Measurements from ENCODE around the gene PLCZ1.

Gene PLCZ1

GRCh38 chr12:18676141-18676540 is 61.7 kb downstream of the PLCZ1 start:
- Mint-ChIP-seq H3K27ac (no peak overlapping the region), H3K27me3 (ENCODE audit: low read depth, poor library complexity) (peaks cover 3% of the 10 kb centered on the region), H3K9me3 (no peaks in the 10 kb centered on the region), H3K4me3 (no peak overlapping the region), H3K36me3 (ENCODE audit: low read depth) (no peaks in the 10 kb centered on the region), H3K4me1 (no peaks in the 10 kb centered on the region)
- no peak for TF ChIP-seq CTCF (IDR thresholded peaks at IDR 0.05)
- DNase-seq, result no peak

GRCh38 chr12:18658829-18659228 is 79.0 kb downstream of the PLCZ1 start:
- no peaks in the 10 kb centered on the region for H3K4me1 Mint-ChIP-seq
- H3K4me3 Mint-ChIP-seq, result no peak overlapping the region
- H3K27ac Mint-ChIP-seq, result no peak overlapping the region
- no peak for TF ChIP-seq CTCF (IDR thresholded peaks at IDR 0.05)
- DNase-seq, result no peak
- peaks cover 3% of the 10 kb centered on the region for H3K27me3 Mint-ChIP-seq (ENCODE audit: low read depth, poor library complexity)
- peaks cover 14% of the 10 kb centered on the region for H3K9me3 Mint-ChIP-seq
- H3K36me3 Mint-ChIP-seq (ENCODE audit: low read depth), result no peaks in the 10 kb centered on the region

GRCh38 chr12:18658179-18658578 is 79.6 kb downstream of the PLCZ1 start:
- no peak for TF ChIP-seq CTCF (IDR thresholded peaks at IDR 0.05)
- DNase-seq, result no peak
- Mint-ChIP-seq H3K9me3 (peaks cover 13% of the 10 kb centered on the region), H3K4me1 (no peaks in the 10 kb centered on the region), H3K36me3 (ENCODE audit: low read depth) (no peaks in the 10 kb centered on the region), H3K27me3 (ENCODE audit: low read depth, poor library complexity) (peaks cover 3% of the 10 kb centered on the region), H3K4me3 (no peak overlapping the region), H3K27ac (no peak overlapping the region)

GRCh38 chr12:18655351-18655750 is 82.5 kb downstream of the PLCZ1 start:
- H3K4me1 Mint-ChIP-seq, result no peaks in the 10 kb centered on the region
- H3K27ac Mint-ChIP-seq, result no peak overlapping the region
- no peak overlapping the region for H3K4me3 Mint-ChIP-seq
- peaks cover 13% of the 10 kb centered on the region for H3K9me3 Mint-ChIP-seq
- H3K36me3 Mint-ChIP-seq (ENCODE audit: low read depth), result no peaks in the 10 kb centered on the region
- H3K27me3 Mint-ChIP-seq (ENCODE audit: low read depth, poor library complexity), result peaks cover 7% of the 10 kb centered on the region
- DNase-seq, result no peak
- TF ChIP-seq CTCF (IDR thresholded peaks at IDR 0.05), result no peak

DNA sequence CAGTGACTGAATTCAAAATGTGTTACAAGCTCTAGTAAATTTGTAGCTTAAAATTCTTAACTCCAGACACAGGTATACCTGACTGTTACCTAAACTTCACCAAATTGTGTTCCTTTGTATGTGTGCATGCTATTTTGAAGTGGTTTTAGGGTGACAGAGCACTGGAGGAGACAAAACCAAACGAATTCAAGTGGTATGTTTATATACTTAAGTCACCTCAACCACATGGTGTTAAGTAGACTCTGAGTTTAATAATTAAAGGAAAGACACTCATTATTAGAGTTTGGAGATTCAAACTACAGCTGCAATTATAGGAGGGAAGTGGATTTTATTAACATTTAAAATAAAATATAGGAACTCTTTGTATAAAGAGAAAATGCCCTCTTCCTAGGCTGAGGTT is 84.3 kb downstream of the PLCZ1 start:
- no peak overlapping the region for H3K4me3 Mint-ChIP-seq
- H3K27ac Mint-ChIP-seq, result no peak overlapping the region
- no peak for TF ChIP-seq CTCF (IDR thresholded peaks at IDR 0.05)
- H3K27me3 Mint-ChIP-seq (ENCODE audit: low read depth, poor library complexity), result peaks cover 7% of the 10 kb centered on the region
- DNase-seq, result no peak
- no peaks in the 10 kb centered on the region for H3K4me1 Mint-ChIP-seq
- peaks cover 13% of the 10 kb centered on the region for H3K9me3 Mint-ChIP-seq
- no peaks in the 10 kb centered on the region for H3K36me3 Mint-ChIP-seq (ENCODE audit: low read depth)

DNA sequence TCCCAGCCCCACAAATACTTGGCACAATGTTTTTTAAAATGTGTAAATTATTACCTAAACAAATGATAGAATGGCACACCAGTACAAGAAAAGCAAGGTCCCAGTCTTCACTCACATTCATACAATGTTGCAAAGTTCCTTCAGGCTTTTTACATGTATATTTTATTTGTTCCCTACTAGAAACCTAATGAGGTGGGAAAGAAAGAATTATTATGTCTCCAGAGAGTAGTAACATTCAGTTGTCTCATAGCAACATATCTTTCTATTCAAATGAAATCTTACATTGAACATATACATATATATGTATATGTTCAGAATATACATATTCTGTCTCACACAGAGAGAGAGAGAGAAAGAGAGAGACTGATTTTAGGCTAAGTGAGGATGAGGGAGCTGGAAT is 85.2 kb downstream of the PLCZ1 start:
- TF ChIP-seq CTCF (IDR thresholded peaks at IDR 0.05), result no peak
- Mint-ChIP-seq H3K27ac (no peak overlapping the region), H3K4me1 (no peaks in the 10 kb centered on the region), H3K4me3 (no peak overlapping the region), H3K9me3 (peaks cover 7% of the 10 kb centered on the region), H3K27me3 (ENCODE audit: low read depth, poor library complexity) (peaks cover 6% of the 10 kb centered on the region), H3K36me3 (ENCODE audit: low read depth) (no peaks in the 10 kb centered on the region)
- no peak for DNase-seq
